SU-DHL-6 (cell line): ENCODE measurements around the gene NCOA3.

Experiments
- CTCF ChIP-seq: fragments of 200-600 bp; sonication (generic); IDR thresholded peaks from one replicate; pipeline ENCODE4 v1.5.1; 2017; ENCODE audit warnings: antibody characterized with exemption, mild to moderate bottlenecking, low read length, moderate library complexity; ENCODE audit not compliant: insufficient read depth, poor library complexity, severe bottlenecking
- EZH2phosphoT487 ChIP-seq: fragments of 200-600 bp; sonication (generic), shearing (Covaris generic); conservative IDR thresholded peaks from 2 replicates; pipeline ENCODE4 v1.6.1; 2018; ENCODE audit warnings: mild to moderate bottlenecking, antibody characterized with exemption, low read length, moderate library complexity, mixed read lengths

- TF ChIP-seq CTCF (no peak), EZH2phosphoT487 (no peak)
Measured at GRCh38 chr20:47610247-47610944, 108.7 kb downstream of the NCOA3 start.
